ENCODE results near the gene OTOP3.
"Not testable (repeated sequence)": the region's sequence is repeated elsewhere in the genome, so short reads cannot be mapped to it uniquely, and the experiment has no call there.

Gene OTOP3, protein sequence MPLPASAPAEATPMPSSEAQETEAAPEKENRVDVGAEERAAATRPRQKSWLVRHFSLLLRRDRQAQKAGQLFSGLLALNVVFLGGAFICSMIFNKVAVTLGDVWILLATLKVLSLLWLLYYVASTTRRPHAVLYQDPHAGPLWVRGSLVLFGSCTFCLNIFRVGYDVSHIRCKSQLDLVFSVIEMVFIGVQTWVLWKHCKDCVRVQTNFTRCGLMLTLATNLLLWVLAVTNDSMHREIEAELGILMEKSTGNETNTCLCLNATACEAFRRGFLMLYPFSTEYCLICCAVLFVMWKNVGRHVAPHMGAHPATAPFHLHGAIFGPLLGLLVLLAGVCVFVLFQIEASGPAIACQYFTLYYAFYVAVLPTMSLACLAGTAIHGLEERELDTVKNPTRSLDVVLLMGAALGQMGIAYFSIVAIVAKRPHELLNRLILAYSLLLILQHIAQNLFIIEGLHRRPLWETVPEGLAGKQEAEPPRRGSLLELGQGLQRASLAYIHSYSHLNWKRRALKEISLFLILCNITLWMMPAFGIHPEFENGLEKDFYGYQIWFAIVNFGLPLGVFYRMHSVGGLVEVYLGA

GRCh38 chr17:74935585-74936469 is at the start of gene OTOP3:
Gene OTOP3 (plus strand): TSS chr17:74935898. CDS start chr17:74935922, 24 bp downstream.
- DNase-seq = peak; percentile 4

DNA sequence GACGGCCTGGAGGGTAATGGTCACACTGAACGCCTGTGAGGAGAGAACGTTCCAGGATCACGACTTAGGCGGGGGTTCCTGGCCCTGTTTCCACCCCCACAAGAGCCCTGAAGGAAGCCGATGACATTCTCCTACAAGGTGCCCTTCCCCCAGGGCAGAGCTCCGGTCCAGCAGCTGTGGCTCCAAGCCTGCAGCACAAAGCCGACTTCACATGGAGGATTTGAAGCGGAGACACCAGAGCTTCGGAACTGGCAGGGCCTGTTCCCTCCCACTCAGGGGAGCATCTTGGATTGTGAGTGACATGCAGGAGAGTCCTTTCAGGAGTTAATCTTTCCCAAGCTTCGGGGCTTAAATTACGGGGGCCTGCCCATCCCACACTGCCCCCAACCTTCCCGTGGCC is 47.2 kb upstream of the OTOP3 start:
- no peak for DNase-seq

DNA sequence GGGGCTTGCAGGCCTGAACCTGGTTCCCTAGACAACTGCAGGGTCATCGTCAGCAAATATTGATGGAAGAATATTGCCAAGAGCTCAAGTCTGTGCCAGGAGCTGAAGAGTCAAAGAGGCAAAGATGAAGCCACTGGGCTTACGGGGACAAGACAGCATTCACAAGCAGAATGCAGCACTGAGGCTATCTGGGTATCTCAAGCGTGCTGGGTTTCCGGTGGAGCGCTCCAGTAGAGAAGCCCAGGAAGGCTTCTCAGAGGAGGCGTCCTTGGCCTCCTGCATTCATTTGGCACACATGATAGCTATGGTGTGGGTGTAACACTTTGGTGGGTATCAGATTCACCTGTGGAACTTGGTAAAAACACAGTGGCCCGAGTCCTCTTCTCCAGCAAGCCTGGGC is 45.1 kb upstream of the OTOP3 start:
- no peak for DNase-seq

DNA sequence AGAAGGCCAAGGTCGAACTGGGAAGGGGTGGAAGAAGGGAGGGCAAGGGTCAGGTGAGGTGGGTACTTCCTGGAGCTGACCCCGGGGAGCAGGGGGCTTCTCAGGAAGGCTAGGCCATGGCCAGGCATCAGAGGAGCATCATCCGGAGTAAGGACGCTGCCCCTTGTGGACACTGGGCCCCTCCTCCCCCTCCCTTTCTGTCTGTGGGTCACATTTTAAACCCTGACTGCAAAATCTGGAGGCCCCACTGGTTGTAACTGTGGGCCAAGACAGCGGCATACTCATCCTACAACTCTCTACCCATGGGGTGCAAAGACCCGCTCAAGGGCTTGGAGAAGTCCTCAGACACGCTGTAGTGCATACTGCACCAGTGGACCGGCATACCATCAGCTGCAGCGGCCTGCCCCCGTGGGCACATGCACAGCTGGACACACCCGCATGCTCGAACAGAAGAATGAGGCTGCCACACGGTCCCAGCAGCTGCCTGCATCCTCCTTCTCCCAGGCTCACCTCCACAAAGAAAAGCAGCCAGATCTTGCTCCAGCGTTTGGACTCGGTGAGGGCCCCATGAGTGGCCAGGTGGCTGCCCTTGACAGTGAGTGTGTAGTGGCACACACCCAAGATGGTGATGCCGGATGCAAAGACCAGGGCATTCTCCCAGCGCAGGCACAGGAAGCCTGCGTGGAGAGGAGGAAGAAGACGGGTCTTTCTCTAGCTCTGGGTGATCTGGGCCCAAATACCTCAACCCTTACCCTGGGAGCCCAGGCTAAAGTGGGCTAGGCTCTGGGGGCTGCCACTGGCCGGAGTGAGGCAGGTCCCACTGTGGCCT is 43.5 kb upstream of the OTOP3 start:
- DNase-seq = no peak

GRCh38 chr17:74892974-74893911 is 42.5 kb upstream of the OTOP3 start, which contains the start of gene FADS6:
Gene FADS6 (minus strand): TSS chr17:74893633. CDS start chr17:74893595, 38 bp downstream.
- no peak for DNase-seq

- DNase-seq = no peak
These were observed 41.6 kb upstream of the OTOP3 start for GRCh38 chr17:74893936-74894671.

DNA sequence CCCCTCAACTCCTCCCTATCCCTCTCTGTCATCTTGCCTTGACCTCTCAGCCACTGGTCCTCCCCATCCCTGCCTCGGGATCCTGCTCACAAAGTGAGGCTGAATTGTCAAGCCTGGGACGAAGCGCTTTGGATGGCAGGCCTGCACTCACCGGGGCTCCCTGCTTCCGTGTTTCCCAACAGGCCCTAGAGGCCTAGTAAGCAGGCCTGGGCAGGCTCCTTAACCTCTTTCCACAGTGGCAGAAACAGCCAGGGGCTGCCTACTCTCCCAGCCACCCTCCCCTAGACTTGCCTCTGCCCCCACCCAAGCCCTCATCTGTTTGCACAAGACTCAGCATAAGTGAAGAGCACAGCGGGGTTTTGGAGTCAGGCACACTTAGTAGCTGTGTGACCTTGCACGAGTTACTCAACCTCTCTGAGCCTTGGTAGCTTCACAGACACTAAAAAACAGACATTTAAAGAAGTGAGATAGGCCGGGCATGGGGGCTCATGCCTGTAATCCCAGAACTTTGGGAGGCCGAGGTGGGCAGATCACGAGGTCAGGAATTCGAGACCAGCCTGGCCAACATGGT is 37.2 kb upstream of the OTOP3 start:
- DNase-seq = no peak

GRCh38 chr17:74900208-74900607 is 35.5 kb upstream of the OTOP3 start:
- DNase-seq = no peak

DNA sequence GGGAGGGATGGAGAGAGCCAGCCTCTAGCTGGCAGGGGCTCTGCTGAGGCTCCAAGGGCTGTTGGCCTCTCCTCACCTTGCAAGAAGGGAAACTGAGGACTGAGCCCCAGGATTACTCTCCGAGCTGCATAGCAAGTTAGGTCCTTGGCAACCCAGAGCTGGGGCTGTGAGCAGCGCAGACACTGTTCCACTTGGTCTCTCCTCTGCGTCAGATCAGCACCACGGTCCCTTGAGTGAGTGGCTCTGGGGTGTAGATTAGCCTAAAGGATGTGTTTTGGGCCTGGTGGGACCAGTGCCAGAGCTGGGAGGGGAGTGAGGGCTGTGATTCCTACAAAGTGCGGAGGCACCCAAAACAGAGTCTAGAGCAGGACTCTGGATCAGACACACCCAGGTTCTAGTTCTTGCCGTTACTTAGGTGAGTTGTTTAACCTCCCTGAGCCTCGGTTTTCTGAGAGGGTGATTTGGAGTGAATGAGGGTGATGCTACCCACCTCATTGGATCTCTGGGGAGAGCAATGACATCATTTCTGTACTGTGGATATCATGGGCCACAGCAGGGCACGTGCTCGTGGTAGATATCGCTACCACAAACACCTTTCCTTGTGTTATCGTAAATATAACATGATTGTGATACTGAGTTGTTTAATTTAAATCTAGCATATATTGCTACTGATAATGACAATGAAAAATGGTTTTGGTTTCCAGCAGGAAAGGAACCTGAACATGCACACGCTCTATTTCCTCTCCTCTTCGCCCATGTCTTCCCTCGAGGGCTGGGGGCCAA is 34.2 kb upstream of the OTOP3 start:
- no peak for DNase-seq

GRCh38 chr17:74903034-74903433 is 32.7 kb upstream of the OTOP3 start:
- no peak for DNase-seq

GRCh38 chr17:74903671-74904070 is 32.0 kb upstream of the OTOP3 start:
- no peak for DNase-seq

GRCh38 chr17:74904687-74905409 is 30.9 kb upstream of the OTOP3 start:
- no peak for DNase-seq

DNA sequence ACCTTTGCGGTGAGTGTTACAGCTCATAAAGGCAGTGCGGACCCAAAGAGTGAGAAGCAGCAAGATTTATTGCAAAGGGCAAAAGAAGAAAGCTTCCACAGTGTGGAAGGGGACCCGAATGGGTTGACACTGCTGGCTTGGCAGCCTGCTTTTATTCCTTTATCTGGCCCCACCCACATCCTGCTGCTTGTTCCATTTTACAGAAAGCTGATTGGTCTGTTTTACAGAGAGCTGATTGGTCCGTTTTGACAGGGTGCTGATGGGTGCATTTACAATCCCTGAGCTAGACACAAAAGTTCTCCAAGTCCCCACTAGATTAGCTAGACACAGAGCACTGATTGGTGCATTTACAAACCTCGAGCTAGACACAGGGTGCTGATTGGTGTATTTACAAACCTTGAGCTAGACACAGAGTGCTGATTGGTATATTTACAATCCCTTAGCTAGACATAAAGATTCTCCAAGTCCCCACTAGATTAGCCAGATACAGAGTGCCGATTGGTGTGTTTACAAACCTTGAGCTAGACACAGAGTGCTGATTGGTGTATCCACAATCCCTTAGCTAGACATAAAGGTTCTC is 29.4 kb upstream of the OTOP3 start:
- not testable (repeated sequence) for DNase-seq

GRCh38 chr17:74907012-74907411 is 28.7 kb upstream of the OTOP3 start:
- no peak for DNase-seq

DNA sequence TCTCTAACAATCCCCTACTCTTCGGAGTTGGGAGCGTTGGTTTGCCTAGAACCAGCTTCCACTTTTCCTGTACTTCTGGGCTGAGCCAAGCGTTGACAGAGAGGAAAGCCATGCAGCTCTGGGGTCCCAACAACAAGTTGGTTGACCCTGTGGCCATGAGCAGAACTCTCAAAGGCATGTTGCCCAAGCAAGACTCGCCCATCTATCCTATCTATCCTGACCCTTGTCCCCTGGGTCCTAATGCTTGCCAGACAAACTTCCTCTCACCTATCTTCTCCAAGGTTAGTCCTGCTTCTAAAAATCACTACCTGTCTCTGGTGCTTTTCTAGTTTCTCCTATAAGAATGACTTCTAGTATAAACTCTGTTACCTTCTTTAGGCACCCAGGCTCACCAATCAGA is 26.6 kb upstream of the OTOP3 start:
- DNase-seq = not testable (repeated sequence)

DNA sequence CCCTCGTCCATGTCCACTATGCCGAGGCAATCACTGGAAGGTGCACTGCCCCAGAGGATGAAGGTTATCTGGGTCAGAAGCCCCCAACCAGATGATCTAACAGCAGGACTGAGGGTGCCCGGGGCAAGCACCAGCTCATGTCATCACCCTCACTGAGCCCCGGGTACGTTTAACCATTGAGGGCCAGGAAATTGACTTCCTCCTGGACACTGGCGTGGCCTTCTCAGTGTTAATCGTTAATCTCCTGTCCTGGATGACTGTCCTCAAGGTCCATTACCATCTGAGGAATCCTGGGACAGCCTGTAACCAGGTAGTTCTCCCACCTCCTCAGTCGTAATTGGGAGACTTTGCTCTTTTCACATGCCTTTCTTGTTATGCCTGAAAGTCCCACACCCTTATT is 24.3 kb upstream of the OTOP3 start:
- not testable (repeated sequence) for DNase-seq

- DNase-seq = no peak
These were observed 19.4 kb upstream of the OTOP3 start for GRCh38 chr17:74916136-74916850.

GRCh38 chr17:74916851-74917199 is 18.9 kb upstream of the OTOP3 start:
- DNase-seq = no peak
